Measurements from ENCODE around the gene CPAMD8. TPM values are rescaled to one million over a fixed set of nuclear protein-coding genes. Genes with fewer than 3 reads are reported as not detected.
A peak's percentile ranks its signal among the peaks of the same experiment; 100 is the strongest.

CPAMD8 gene
- total and polyA plus RNA-seq, 9 of the 15 experiments (the other 6 are each of a cell fraction or from before 2014, with no cell fraction given) = 0.20 to 2.1 (median 1.3) TPM

DNA sequence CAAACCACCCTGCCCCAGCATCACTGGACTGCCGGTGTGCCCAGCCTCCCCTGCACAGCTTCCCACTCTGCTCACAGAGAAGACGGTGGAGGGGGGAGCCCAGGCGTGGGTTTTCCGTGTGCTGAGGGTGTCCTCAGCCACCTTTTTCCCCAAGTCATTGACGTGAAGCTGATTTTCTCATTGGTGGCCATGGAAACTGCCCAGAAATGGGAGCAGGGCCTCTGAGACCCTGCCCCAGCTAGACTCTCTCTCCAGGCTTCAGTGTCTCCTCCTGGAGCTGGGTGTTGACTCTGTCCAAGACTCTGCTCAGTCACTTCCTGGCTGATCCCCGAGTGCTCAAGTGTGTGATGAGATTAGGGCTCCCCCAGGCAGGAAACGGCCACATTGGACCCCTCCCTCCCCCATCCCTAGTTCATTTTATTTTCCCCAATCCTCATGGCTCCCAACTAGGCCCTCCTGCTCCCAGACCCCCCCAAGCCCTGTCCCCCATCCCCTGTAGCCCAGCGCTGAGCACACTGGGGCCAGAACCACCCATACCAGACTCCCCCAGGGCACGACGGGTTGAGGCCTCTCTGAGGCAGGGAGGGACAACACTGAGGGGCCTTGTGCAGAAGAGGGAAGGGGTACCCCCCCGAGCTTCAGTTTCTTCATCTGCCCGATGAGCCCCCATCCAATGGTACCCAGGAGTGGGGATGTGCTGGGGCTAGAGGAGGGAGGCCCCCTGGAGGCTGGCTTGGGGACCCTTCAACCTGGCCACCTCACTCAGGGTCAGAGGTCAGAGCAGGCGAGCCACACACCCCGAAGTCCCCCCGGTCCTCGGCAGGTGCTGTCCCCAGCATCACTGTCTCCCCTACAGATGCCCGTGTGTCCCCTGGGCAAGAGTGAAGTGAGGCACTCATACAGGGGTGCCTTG lies 139.0 kb downstream of the CPAMD8 start (continued):
- TF ChIP-seq, protein P1, sequence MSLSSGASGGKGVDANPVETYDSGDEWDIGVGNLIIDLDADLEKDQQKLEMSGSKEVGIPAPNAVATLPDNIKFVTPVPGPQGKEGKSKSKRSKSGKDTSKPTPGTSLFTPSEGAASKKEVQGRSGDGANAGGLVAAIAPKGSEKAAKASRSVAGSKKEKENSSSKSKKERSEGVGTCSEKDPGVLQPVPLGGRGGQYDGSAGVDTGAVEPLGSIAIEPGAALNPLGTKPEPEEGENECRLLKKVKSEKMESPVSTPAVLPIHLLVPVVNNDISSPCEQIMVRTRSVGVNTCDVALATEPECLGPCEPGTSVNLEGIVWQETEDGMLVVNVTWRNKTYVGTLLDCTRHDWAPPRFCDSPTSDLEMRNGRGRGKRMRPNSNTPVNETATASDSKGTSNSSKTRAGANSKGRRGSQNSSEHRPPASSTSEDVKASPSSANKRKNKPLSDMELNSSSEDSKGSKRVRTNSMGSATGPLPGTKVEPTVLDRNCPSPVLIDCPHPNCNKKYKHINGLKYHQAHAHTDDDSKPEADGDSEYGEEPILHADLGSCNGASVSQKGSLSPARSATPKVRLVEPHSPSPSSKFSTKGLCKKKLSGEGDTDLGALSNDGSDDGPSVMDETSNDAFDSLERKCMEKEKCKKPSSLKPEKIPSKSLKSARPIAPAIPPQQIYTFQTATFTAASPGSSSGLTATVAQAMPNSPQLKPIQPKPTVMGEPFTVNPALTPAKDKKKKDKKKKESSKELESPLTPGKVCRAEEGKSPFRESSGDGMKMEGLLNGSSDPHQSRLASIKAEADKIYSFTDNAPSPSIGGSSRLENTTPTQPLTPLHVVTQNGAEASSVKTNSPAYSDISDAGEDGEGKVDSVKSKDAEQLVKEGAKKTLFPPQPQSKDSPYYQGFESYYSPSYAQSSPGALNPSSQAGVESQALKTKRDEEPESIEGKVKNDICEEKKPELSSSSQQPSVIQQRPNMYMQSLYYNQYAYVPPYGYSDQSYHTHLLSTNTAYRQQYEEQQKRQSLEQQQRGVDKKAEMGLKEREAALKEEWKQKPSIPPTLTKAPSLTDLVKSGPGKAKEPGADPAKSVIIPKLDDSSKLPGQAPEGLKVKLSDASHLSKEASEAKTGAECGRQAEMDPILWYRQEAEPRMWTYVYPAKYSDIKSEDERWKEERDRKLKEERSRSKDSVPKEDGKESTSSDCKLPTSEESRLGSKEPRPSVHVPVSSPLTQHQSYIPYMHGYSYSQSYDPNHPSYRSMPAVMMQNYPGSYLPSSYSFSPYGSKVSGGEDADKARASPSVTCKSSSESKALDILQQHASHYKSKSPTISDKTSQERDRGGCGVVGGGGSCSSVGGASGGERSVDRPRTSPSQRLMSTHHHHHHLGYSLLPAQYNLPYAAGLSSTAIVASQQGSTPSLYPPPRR (CRISPR knock-in tag; IDR thresholded peaks at IDR 0.05; ENCODE audit: borderline replicate concordance) = no peak
- no peak for TF ChIP-seq ATF1 (CRISPR knock-in tag; IDR thresholded peaks at IDR 0.05)
- no peak for TF ChIP-seq ATF1 (tag; IDR thresholded peaks at IDR 0.05)
- TF ChIP-seq JUN (IDR thresholded peaks at IDR 0.05; ENCODE audit: borderline replicate concordance, low read depth, low read length) = no peak
- TF ChIP-seq JUN (CRISPR knock-in tag; IDR thresholded peaks at IDR 0.05; ENCODE audit: borderline replicate concordance) = no peak
- TF ChIP-seq ZNF57 (CRISPR knock-in tag; IDR thresholded peaks at IDR 0.05) = no peak
- peak; percentile 82 for TF ChIP-seq NFE2 (IDR thresholded peaks at IDR 0.05; ENCODE audit: low read depth)
- no peak for TF ChIP-seq ZNF347 (CRISPR knock-in tag; IDR thresholded peaks at IDR 0.05; ENCODE audit: low read depth)
- TF ChIP-seq MXI1 (IDR thresholded peaks at IDR 0.05; ENCODE audit: low read depth, low read length) = no peak
- 0 out of 2 replicates have a peak, but pooled peaks have one; percentile 26 for TF ChIP-seq ZSCAN32 (CRISPR knock-in tag; IDR thresholded peaks at IDR 0.05)
- TF ChIP-seq, protein P2, sequence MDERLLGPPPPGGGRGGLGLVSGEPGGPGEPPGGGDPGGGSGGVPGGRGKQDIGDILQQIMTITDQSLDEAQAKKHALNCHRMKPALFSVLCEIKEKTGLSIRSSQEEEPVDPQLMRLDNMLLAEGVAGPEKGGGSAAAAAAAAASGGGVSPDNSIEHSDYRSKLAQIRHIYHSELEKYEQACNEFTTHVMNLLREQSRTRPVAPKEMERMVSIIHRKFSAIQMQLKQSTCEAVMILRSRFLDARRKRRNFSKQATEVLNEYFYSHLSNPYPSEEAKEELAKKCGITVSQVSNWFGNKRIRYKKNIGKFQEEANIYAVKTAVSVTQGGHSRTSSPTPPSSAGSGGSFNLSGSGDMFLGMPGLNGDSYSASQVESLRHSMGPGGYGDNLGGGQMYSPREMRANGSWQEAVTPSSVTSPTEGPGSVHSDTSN (CRISPR knock-in tag; IDR thresholded peaks at IDR 0.05; ENCODE audit: low read depth) = no peak
- TF ChIP-seq, protein P2 (tag; conservative IDR thresholded peaks at IDR 0.05; ENCODE audit: low read depth) = no peak
- no peak; the same call in 1 of the 2 replicates for TF ChIP-seq ZNF239 (CRISPR knock-in tag; IDR thresholded peaks at IDR 0.05)
- TF ChIP-seq, protein P3, sequence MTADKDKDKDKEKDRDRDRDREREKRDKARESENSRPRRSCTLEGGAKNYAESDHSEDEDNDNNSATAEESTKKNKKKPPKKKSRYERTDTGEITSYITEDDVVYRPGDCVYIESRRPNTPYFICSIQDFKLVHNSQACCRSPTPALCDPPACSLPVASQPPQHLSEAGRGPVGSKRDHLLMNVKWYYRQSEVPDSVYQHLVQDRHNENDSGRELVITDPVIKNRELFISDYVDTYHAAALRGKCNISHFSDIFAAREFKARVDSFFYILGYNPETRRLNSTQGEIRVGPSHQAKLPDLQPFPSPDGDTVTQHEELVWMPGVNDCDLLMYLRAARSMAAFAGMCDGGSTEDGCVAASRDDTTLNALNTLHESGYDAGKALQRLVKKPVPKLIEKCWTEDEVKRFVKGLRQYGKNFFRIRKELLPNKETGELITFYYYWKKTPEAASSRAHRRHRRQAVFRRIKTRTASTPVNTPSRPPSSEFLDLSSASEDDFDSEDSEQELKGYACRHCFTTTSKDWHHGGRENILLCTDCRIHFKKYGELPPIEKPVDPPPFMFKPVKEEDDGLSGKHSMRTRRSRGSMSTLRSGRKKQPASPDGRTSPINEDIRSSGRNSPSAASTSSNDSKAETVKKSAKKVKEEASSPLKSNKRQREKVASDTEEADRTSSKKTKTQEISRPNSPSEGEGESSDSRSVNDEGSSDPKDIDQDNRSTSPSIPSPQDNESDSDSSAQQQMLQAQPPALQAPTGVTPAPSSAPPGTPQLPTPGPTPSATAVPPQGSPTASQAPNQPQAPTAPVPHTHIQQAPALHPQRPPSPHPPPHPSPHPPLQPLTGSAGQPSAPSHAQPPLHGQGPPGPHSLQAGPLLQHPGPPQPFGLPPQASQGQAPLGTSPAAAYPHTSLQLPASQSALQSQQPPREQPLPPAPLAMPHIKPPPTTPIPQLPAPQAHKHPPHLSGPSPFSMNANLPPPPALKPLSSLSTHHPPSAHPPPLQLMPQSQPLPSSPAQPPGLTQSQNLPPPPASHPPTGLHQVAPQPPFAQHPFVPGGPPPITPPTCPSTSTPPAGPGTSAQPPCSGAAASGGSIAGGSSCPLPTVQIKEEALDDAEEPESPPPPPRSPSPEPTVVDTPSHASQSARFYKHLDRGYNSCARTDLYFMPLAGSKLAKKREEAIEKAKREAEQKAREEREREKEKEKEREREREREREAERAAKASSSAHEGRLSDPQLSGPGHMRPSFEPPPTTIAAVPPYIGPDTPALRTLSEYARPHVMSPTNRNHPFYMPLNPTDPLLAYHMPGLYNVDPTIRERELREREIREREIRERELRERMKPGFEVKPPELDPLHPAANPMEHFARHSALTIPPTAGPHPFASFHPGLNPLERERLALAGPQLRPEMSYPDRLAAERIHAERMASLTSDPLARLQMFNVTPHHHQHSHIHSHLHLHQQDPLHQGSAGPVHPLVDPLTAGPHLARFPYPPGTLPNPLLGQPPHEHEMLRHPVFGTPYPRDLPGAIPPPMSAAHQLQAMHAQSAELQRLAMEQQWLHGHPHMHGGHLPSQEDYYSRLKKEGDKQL (CRISPR knock-in tag; IDR thresholded peaks at IDR 0.05; ENCODE audit: borderline replicate concordance) = no peak
